MCF 10A (cell line): ENCODE measurements around the gene DNAJC17. TPM values are rescaled to one million over a fixed set of nuclear protein-coding genes. Genes with fewer than 3 reads are reported as not detected.

ENCODE experiments used
- BruUV-seq: library from RNA; stranded (reverse); fragments of 400-500 nt; replicated peaks from 2 replicates; lab custom pipeline; 2021; lab: Mats Ljungman, UMichigan
- CTCF ChIA-PET: fragments of 300-600 bp; sonication (Branson Sonifier 250); formaldehyde crosslinking; extraction: SDS; loops from one replicate; lab custom pipeline; 2021; ENCODE audit warnings: antibody characterized with exemption, inconsistent platforms; lab: Yijun Ruan, JAX
- POLR2A ChIA-PET: fragments of 300-600, 350-650 bp; sonication (Branson Sonifier 250); formaldehyde crosslinking; extraction: SDS; loops from one replicate; lab custom pipeline; 2020; ENCODE audit warnings: antibody characterized with exemption, inconsistent platforms; lab: Yijun Ruan, JAX
- DNase-seq: peaks from one replicate; pipeline ENCODE4 v3.0.0-alpha.2; 2018; ENCODE audit not compliant: unreplicated experiment
- H3K27ac Mint-ChIP-seq: one replicate; pipeline ENCODE4 v1.8.0; 2022; ENCODE audit warnings: mild to moderate bottlenecking, low read depth, mixed read lengths; ENCODE audit not compliant: unreplicated experiment
- H3K27me3 Mint-ChIP-seq: one replicate; pipeline ENCODE4 v1.8.0; 2022; ENCODE audit warnings: mixed read lengths; ENCODE audit not compliant: insufficient read depth, unreplicated experiment
- H3K36me3 Mint-ChIP-seq: one replicate; pipeline ENCODE4 v1.8.0; 2022; ENCODE audit warnings: mild to moderate bottlenecking, moderate library complexity, mixed read lengths; ENCODE audit not compliant: insufficient read depth, unreplicated experiment
- H3K4me1 Mint-ChIP-seq: one replicate; pipeline ENCODE4 v1.8.0; 2022; ENCODE audit warnings: mixed read lengths; ENCODE audit not compliant: insufficient read depth, unreplicated experiment
- H3K4me3 Mint-ChIP-seq: one replicate; pipeline ENCODE4 v1.8.0; 2022; ENCODE audit warnings: mild to moderate bottlenecking, moderate library complexity, mixed read lengths; ENCODE audit not compliant: unreplicated experiment
- H3K9me3 Mint-ChIP-seq: one replicate; pipeline ENCODE4 v1.8.0; 2022; ENCODE audit warnings: mixed read lengths; ENCODE audit not compliant: unreplicated experiment
- CTCF ChIP-seq: fragments of 200-600 bp; IDR thresholded peaks from one replicate; pipeline ENCODE4 v1.8.0; 2022; ENCODE audit warnings: antibody characterized with exemption, mild to moderate bottlenecking; ENCODE audit not compliant: unreplicated experiment
- intact Hi-C: fragments of 100-400 bp; cut with micrococcal nuclease; formaldehyde crosslinking; loops from 2 replicates; pipeline ENCODE4 v1.14.1; 2022
- total RNA-seq: library from RNA; stranded (reverse); gene quantifications from 2 replicates; pipeline ENCODE4 v1.2.3, GENCODE V29; 2022

DNAJC17 gene
- total RNA-seq, 1 experiment from 2014 or later = 55.1 TPM

GRCh38 chr15:40845036-40845435 lies 37.8 kb upstream of the DNAJC17 start:
- peaks cover 20% of the 10 kb centered on the region for H3K36me3 Mint-ChIP-seq
- peaks cover 29% of the 10 kb centered on the region for H3K4me1 Mint-ChIP-seq
- DNase-seq = peak; percentile 53
- no peaks in the 10 kb centered on the region for H3K27me3 Mint-ChIP-seq
- intact Hi-C loops = no loop called here
- no TSS peak for BruUV-seq
- H3K4me3 Mint-ChIP-seq = peak overlapping the region; percentile 96
- ChIA-PET POLR2A (interaction anchor here (0.7 to 5.5 kb wide), 24 partner anchors 10 to 280 kb away, joined by 3 to 58 read pairs (median 8); partner anchors contain the start of genes C15orf62, CCDC32, DNAJC17 and GCHFR), CTCF (interaction anchor here (0.6 to 9.3 kb wide), 6 partner anchors 14 to 75 kb away, joined by 3 to 130 read pairs (median 4); partner anchors contain the start of gene C15orf62)
- peak overlapping the region; percentile 82 for H3K27ac Mint-ChIP-seq
- H3K9me3 Mint-ChIP-seq = no peaks in the 10 kb centered on the region
- TF ChIP-seq CTCF = no peak

GRCh38 chr15:40844696-40845030 lies 37.4 kb upstream of the DNAJC17 start:
- CTCF ChIA-PET = interaction anchor here (0.6 to 9.3 kb wide), 11 partner anchors 14 to 78 kb away, joined by 3 to 130 read pairs (median 3); partner anchors contain the start of gene C15orf62
- H3K4me3 Mint-ChIP-seq = peak overlapping the region; percentile 96
- peak overlapping the region; percentile 82 for H3K27ac Mint-ChIP-seq
- no peak for TF ChIP-seq CTCF
- no peaks in the 10 kb centered on the region for H3K9me3 Mint-ChIP-seq
- POLR2A ChIA-PET = interaction anchor here (0.7 to 5.5 kb wide), 25 partner anchors 9 to 280 kb away, joined by 3 to 58 read pairs (median 7); partner anchors contain the start of genes C15orf62, CCDC32, DNAJC17 and GCHFR
- TSS peak; percentile 41 for BruUV-seq
- peaks cover 29% of the 10 kb centered on the region for H3K4me1 Mint-ChIP-seq
- no peak for DNase-seq
- H3K27me3 Mint-ChIP-seq = no peaks in the 10 kb centered on the region
- H3K36me3 Mint-ChIP-seq = peaks cover 16% of the 10 kb centered on the region
- intact Hi-C loops = no loop called here

GRCh38 chr15:40843885-40844695 lies 36.8 kb upstream of the DNAJC17 start, which contains the start of gene SPINT1:
Gene SPINT1 (plus strand): TSS chr15:40844048. CDS start chr15:40844555, 507 bp downstream.
- Mint-ChIP-seq H3K36me3 (peaks cover 10% of the 10 kb centered on the region), H3K4me3 (peak within 1 kb of the TSS; percentile 96), H3K9me3 (no peaks in the 10 kb centered on the region), H3K27me3 (no peaks in the 10 kb centered on the region), H3K4me1 (peaks cover 29% of the 10 kb centered on the region), H3K27ac (peak within 1 kb of the TSS; percentile 82)
- intact Hi-C loops = no loop called here
- DNase-seq = peak; percentile 69
- CTCF ChIA-PET = interaction anchor here (0.6 to 9.3 kb wide), 15 partner anchors 15 to 464 kb away, joined by 3 to 130 read pairs (median 3); partner anchors contain the start of gene C15orf62
- no TSS peak for BruUV-seq
- POLR2A ChIA-PET = interaction anchor here (0.7 to 5.5 kb wide), 35 partner anchors 9 to 279 kb away, joined by 3 to 58 read pairs (median 5); partner anchors contain the start of genes C15orf62, CCDC32, DNAJC17 and GCHFR
- TF ChIP-seq CTCF = no peak
